Measurements from ENCODE around the gene PTPN2.
"Not testable (repeated sequence)": the region's sequence is repeated elsewhere in the genome, so short reads cannot be mapped to it uniquely, and the experiment has no call there.

Gene PTPN2

GRCh38 chr18:12883684-12884405 lies at the start of gene PTPN2:
Gene PTPN2, minus strand, starts transcription at chr18:12884237. Its CDS starts 96 bp downstream, at chr18:12884141.
- peak; percentile 75 to 77 for DNase-seq (ENCODE audit: low read depth in 2 of 2)

DNA sequence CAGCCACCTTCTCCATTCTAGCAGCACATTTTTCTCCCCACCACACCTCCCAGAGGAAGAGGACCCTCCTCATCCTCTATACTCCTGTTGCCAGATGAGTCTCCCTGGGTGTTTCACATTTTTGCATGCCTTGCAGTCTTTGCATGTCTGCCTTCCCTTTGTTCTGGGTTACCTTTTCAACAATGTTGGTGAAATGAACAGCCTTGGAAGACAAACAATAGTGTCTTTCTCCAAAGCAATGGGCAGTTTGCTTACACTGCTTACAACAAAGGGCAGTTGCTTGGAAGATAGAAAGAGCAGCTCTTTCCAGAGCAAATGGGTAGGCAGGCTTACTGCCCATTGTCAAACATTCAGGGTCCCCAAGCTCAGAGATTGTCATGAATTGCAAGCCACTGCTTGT lies 49.3 kb upstream of the PTPN2 start:
- DNase-seq (ENCODE audit: low read depth in 2 of 2): no peak

- DNase-seq (ENCODE audit: low read depth in 2 of 2): no peak
Measured at GRCh38 chr18:12930908-12931307, 46.9 kb upstream of the PTPN2 start.

DNA sequence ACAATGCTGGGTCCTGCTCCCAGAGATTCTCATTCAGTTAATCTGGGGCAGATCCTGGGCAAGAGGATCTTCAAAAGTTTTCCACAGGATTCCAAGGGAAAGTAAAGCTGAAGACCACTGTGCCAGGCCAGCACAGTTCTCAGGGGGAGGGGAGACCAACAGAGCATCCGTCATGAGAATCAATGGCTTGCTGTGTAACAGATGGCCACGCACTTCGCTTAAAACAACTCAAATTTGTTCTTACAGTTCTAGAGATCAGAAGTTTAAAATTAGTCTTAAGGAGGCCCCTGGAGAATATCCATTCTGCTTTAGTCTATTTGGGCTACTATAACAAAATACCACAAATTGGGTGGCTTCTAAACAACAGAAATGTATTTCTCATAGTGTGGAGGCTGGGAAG lies 46.3 kb upstream of the PTPN2 start:
- DNase-seq (ENCODE audit: low read depth in 2 of 2): no peak

GRCh38 chr18:12929477-12930083 lies 45.5 kb upstream of the PTPN2 start:
- no peak for DNase-seq (ENCODE audit: low read depth in 2 of 2)

DNA sequence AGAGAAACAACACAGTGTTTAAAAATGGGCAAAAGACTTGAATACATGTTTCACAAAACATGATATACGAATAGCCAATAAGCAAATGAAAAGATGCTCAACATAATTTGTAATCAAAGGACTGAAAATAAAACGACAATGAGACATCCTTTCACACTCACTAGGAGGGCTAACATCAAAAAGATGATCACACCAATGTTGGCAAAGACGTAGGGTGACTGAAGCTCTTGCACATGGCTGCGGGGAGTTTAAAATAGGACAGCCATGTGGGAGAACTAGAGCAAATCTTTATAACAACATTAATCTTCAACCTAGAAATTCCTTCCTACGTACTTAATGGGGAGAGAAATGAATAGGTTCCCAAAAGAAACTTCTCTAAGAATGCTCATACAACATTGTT lies 44.6 kb upstream of the PTPN2 start:
- DNase-seq (ENCODE audit: low read depth in 2 of 2): no peak

DNA sequence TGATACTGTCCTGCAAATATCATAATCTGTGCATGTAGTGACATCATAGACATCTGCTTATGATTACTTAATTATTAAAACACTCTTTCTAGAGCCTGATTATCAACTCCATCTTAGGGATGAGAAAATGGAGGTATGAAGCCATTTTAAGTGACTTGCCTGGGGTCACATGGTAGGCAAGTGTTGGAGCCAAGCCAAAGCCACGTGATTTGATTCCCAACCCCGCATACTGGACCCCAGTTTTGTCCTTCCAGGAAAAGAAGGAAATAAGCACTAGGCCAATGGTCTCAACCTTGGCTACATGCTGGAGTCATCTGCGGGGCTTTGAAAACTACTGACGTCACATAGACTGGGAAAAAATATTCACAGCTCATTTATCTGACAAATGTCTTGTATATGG lies 44.2 kb upstream of the PTPN2 start:
- no peak for DNase-seq (ENCODE audit: low read depth in 2 of 2)

DNA sequence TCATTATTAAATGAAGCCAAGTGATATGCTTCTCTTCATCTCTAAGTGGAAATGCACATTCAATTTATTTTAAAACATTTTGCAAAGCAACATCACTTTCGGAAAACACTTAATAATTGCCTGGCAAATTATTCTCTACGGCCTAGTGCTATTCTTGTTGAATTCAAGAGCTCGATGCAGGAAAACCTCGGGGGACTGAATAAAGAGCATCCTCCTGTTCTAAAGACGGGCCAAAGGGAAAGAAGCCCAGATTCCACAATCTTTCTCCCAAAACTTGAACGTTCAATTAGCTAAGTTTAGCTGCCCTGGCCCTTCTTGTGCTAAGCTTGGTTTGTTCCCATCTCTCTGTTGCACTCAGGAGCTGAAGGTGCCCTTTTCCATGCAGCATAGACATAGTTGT lies 40.6 kb upstream of the PTPN2 start:
- no peak for DNase-seq (ENCODE audit: low read depth in 2 of 2)

DNA sequence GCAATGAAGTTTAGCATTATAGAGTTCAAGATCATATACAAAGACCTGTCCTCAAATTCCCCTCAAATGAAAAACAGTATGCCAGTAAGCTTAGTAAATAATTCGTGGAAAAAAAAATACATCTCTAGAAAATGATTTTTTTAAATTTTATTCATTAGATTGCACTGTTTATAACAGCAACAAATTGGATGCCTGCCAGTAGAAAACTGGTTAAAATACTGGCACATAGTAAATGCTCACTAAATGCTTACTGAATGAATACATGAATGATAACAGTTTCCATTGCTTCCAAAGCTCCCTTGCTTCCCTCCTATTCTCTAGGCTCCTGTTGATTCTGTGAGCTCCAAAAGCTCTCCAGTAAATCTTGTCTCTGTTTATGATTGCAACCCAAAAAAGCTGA lies 38.2 kb upstream of the PTPN2 start:
- no peak for DNase-seq (ENCODE audit: low read depth in 2 of 2)

- peak in 1 of 2 donors; percentile 11 for DNase-seq (ENCODE audit: low read depth in 2 of 2)
Measured at GRCh38 chr18:12921178-12921577, 37.1 kb upstream of the PTPN2 start.

DNA sequence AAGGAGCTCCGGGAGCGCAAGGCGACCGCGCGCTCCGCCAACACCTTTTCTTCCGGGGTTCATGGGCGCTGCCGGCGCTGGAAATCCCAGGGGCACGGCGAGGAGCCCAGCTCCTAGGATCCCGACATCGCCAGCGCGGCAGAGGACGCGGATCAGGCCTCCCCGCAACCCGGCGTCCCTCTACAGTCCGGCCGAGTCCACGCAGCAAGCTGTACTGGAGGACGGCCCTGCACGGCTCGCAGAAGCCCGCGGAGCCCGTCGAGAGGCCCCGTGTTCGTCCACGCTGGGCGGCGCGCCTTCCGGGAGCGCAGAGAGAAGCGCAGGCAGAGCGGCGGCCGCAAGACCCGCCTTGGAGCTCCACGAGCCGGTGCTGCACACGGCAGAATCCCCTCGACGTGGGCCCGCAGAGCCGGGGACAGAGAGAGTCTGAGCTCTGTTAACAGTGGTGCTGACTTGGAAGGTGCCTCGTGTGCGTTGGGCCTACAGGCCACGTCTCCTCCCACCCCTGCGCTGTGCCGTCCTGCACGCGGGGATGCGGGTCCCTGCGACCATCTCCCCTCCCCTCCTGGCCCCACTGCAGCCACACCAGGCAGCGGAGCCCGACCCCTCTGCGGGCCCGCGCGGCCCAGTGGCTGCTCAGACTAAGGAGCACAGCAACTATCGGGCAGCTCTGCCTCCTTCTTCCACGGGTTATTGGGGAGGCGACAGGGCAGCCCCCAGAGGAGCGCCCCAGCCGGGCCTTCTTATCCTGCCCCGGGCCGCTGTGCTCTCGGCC lies 28.1 kb upstream of the PTPN2 start:
- DNase-seq (ENCODE audit: low read depth in 2 of 2): no peak

DNA sequence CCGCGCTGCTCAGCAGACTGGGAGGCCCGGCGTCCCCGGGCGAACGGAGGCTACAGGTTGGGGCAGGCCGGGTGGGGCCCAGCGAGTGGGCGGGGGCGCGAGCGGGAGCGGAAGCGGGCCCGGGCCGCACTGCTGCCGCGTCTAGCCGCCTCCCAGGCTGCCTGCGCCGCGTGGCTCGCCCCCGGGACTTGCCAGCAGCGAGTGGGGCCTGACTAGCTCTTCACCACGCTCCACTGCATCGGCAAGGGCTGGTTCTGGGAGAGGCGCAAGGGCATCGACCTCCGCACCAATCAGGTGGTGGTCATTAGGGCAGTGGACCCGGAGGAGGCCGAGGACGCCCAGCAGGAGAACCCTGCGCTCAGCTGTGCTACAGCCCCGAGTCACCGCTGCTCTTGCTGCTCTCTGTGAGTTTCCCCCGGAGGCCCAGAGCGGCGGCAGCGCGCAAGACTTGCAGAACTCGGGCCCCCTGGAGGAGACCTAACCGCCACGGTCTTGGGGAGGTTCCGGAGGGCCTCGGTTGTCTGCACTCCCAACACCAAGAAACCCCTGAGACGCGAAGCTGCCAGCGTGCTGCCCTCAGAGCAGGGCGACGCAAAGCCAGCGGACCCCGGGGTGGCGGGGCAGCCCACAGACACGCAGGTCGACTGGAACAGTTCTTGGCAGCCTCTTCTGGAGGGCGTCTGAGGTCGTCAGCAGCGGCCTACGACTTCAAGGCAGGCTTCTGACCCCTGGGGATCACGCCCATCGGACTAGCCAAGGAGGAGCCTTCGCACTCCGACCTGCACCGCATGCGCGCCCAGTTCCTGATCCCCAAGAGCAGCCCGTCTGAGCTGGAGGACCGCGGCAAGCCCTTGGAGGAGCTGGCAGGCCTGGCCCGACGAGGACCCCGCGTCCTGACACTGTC lies 27.2 kb upstream of the PTPN2 start:
- peak; percentile 11 to 31 for DNase-seq (ENCODE audit: low read depth in 2 of 2)

DNA sequence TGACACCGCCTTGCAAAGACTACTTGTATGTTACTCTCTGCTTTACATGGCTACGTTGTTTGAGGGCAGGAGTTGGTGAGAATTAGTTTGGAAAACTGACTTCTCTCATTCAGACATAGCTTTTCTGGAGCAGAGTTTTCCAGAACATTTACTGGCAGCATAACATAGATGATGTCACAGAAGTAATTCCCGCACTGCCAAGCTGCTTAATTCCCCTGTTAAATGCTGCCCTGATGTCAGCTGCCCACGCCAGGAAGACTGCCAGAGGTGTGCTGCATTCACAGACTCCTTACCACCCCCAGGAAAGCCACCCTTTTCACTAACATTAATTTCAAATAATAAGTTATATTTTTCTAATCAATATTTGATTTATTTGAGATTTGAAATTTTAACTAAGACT lies 24.7 kb upstream of the PTPN2 start:
- no peak for DNase-seq (ENCODE audit: low read depth in 2 of 2)

DNA sequence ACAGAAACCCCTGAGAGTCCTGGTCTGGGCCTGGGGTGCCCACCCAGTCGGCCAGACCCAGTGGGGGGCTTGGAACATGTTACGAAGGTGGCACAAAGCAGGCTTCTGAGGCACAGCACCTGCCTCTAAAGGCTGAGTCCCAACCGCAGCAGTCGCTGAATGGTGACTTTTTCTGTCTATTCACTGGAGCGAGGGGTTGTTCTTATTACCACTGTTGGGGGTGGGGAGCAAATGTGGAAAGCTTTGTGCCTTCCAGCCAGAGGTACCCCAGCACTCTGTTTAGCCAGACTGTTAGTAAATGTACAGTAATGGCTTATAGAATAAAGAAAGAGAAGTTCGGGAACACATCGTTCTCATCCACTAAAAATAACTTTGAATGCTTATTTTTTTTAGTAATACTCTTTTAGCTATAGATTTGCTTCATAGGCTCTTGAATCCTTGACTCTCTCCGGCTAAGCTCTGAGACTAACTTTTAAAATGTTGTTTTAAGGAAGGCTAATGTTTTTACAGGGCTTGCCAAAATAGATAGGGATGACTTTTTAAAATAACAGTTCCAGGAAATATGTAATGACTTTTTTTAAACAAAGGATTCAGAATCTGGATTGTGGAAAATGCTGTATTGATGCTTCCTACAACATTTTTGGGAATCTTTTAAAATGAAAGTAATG lies 23.4 kb upstream of the PTPN2 start:
- DNase-seq (ENCODE audit: low read depth in 2 of 2): no peak

GRCh38 chr18:12906773-12907172 lies 22.7 kb upstream of the PTPN2 start:
- DNase-seq (ENCODE audit: low read depth in 2 of 2): no peak

DNA sequence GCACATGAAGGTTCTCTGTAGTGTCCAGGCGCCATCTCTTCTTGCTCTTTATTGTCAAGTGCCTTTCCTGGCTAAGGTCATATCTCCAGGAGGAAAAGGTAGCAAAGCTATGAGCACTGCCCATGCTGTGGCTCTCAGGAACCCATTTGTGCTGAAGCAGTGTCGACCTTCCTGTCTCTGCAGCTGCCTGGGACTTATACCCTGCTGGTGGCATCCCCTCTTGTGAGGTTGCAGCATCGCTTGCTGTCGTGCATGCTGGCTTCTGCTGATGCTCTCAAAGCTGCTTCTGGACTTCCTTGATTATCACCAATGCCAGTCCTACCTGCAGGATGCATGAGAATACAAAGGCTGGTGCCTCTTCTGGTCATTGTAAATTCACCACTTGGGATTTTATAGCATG lies 22.1 kb upstream of the PTPN2 start:
- DNase-seq (ENCODE audit: low read depth in 2 of 2): no peak

DNA sequence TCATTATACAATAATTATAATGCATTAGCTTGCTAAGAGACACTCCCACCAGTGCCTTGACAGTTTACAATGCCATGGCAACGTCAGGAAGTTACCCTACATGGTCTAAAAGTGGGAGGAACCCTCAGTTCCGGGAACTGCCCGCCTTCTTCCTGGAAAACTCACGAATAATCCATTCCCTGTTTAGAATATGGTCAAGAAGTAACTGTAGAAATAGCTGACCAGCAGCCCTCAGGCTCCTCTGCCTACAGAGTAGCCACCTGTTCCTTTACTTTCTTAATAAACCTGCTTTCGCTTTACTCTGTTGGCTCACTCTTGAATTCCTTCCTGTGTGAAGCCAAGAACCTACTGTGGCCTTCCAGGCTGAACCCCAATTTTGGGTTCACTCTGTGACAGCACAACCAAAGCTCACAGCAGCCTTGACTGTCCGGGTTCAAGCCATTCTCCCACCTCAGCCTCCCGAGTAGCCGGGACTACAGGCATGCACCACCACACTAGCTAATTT lies 20.0 kb upstream of the PTPN2 start:
- no peak for DNase-seq (ENCODE audit: low read depth in 2 of 2)

GRCh38 chr18:12901208-12901607 lies 17.2 kb upstream of the PTPN2 start:
- not testable (repeated sequence) for DNase-seq (ENCODE audit: low read depth in 2 of 2)

- DNase-seq (ENCODE audit: low read depth in 2 of 2): not testable (repeated sequence)
Measured at GRCh38 chr18:12896784-12897333, 12.8 kb upstream of the PTPN2 start.

- DNase-seq (ENCODE audit: low read depth in 2 of 2): no peak
Measured at GRCh38 chr18:12895626-12896025, 11.6 kb upstream of the PTPN2 start.

DNA sequence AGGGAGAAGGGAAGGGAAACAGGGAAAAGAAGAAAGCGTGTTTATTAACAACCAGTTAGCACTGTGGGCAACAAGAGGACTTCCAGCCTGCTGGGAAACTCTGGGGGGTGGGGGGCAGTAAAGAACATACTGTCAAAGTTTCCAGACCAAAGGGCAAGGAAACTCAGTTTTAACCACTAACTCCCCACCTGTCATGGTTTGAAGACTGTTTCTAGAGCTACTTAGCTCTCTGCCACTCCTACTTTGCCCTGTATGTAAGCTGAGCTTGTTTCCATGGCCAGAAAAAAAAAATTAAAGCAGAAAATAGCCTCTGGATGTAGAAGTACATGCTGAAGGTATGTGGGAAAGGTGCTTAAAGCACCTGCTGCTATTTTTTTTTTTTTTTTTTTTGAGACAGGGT lies 11.0 kb upstream of the PTPN2 start:
- DNase-seq (ENCODE audit: low read depth in 2 of 2): no peak

Data from stimulated activated CD8-positive, alpha-beta memory T cell treated with anti-CD3 and anti-CD28 coated beads, Interleukin-7, amount 100 ng/mL, for 1 hour (primary cell).